Measurements from ENCODE around the gene UGT1A4. TPM values are rescaled to one million over a fixed set of nuclear protein-coding genes. Genes with fewer than 3 reads are reported as not detected.

UGT1A4 gene
- total RNA-seq, 1 donor from 2014 or later = not detected

DNA sequence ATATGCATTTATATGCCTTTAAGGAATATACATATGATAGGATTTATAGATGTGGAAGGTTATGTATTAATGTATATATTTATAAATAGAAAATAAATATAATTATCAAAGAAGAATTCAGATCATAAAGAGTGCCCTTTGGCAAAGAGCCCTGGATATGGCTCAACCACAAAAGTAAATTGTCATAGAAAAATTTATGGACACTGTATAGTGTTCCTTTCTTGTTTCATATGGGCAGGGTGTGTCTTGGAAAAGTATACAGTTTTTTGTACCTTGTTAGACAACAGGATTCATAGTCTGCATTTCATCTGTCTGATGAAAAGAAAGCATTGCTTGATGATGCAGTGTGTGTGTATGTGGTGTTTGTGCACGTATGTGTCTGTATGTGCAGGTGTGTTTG lies 33.9 kb upstream of the UGT1A4 start:
- no peak overlapping the region for H3K27ac ChIP-seq
- H3K4me1 ChIP-seq = no peaks in the 10 kb centered on the region
- intact Hi-C loops (cut with DNase I) = no loop called here
- DNase-seq (ENCODE audit: low spot score in 2 of 2) = no peak
- H3K36me3 ChIP-seq = no peaks in the 10 kb centered on the region
- H3K27me3 ChIP-seq = no peaks in the 10 kb centered on the region
- no peak overlapping the region for H3K4me3 ChIP-seq
- TF ChIP-seq, protein P1, sequence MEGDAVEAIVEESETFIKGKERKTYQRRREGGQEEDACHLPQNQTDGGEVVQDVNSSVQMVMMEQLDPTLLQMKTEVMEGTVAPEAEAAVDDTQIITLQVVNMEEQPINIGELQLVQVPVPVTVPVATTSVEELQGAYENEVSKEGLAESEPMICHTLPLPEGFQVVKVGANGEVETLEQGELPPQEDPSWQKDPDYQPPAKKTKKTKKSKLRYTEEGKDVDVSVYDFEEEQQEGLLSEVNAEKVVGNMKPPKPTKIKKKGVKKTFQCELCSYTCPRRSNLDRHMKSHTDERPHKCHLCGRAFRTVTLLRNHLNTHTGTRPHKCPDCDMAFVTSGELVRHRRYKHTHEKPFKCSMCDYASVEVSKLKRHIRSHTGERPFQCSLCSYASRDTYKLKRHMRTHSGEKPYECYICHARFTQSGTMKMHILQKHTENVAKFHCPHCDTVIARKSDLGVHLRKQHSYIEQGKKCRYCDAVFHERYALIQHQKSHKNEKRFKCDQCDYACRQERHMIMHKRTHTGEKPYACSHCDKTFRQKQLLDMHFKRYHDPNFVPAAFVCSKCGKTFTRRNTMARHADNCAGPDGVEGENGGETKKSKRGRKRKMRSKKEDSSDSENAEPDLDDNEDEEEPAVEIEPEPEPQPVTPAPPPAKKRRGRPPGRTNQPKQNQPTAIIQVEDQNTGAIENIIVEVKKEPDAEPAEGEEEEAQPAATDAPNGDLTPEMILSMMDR (IDR thresholded peaks at IDR 0.05) = no peak
- no peaks in the 10 kb centered on the region for H3K9me3 ChIP-seq

DNA sequence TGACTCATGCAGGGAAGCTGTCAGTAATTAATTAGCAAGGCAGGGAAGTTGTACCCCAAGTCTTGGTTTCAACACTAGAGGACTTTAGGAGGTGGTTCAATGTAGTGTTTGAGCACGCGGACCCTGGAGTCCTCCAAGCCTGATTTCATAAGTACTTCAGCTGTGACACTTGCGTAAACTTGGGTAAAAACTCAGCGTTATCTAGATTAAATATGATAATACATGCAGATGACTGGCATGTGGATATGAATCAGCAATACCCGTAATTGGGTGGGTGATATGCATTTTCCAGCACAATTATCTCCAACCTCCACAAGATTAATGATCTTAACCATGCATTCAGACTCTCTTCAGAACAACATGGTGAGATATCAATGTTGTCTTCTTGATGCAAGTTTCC lies 31.6 kb upstream of the UGT1A4 start:
- no peaks in the 10 kb centered on the region for H3K9me3 ChIP-seq
- intact Hi-C loops (cut with DNase I) = no loop called here
- no peaks in the 10 kb centered on the region for H3K36me3 ChIP-seq
- H3K4me3 ChIP-seq = no peak overlapping the region
- TF ChIP-seq, protein P1 (IDR thresholded peaks at IDR 0.05) = no peak
- H3K4me1 ChIP-seq = no peaks in the 10 kb centered on the region
- no peak for DNase-seq (ENCODE audit: low spot score in 2 of 2)
- no peak overlapping the region for H3K27ac ChIP-seq
- H3K27me3 ChIP-seq = no peaks in the 10 kb centered on the region

DNA sequence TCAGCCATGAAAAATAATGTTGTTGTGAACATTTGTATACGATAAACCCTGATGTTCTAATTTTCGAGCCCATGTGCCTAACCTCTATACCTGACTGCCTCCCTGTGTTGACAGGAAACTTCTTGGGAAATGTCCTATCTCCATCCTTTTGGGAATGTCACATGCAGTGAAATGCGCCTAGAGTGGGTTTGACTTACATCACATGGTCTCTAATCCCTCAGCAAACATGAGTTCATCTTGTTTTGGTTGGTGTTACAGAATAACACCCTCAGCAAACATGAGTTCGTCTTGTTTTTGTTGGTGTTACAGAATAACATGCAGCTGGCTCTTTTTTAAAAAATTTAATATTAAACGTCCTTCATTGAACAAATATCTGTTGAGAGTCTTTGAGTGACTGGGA lies 30.2 kb upstream of the UGT1A4 start:
- TF ChIP-seq, protein P1 (IDR thresholded peaks at IDR 0.05) = no peak
- no peaks in the 10 kb centered on the region for H3K36me3 ChIP-seq
- no peaks in the 10 kb centered on the region for H3K4me1 ChIP-seq
- H3K4me3 ChIP-seq = no peak overlapping the region
- H3K27ac ChIP-seq = no peak overlapping the region
- intact Hi-C loops (cut with DNase I) = no loop called here
- no peaks in the 10 kb centered on the region for H3K27me3 ChIP-seq
- DNase-seq (ENCODE audit: low spot score in 2 of 2) = no peak
- H3K9me3 ChIP-seq = no peaks in the 10 kb centered on the region

DNA sequence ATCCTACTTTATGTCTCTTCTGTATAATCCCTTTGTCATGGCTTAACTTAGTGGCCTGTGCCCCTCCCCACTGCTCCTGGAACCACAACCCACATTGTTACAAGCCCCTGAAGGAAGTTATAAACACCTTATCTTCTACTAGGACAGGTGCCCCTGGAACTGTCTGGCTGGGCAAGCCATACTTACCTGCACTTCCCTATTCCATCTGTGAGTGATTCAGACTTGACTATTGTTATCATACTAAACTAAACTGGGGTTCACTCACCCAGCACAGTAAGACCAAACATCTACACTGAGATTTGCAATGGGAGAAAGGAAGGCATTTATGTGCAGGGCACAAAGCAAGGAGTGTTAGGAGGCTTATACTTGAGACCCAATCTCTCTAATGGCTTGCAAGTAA lies 29.5 kb upstream of the UGT1A4 start:
- Histone ChIP-seq H3K4me3 (no peak overlapping the region), H3K36me3 (no peaks in the 10 kb centered on the region), H3K27me3 (no peaks in the 10 kb centered on the region), H3K9me3 (no peaks in the 10 kb centered on the region), H3K27ac (no peak overlapping the region), H3K4me1 (no peaks in the 10 kb centered on the region)
- intact Hi-C loops (cut with DNase I) = no loop called here
- no peak for DNase-seq (ENCODE audit: low spot score in 2 of 2)
- TF ChIP-seq, protein P1 (IDR thresholded peaks at IDR 0.05) = no peak

DNA sequence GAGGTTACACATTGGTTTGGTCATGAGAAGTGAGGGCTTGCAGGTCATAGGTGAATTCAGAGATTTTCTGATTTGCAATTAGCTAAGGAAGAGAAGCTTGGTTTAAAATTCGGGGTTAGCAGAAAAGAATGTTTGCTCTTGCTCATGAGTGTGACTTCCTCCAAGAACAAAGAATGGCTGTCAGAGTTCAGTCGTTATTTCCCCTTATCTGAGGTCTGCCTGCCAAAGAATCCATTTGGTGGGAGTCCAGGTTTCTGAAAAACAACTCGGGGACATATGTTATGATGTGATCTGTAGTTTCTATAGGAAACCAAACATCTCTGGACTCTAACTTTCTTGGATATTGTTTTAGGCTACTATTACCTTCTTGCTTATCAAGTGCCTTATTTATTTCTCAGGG lies 29.0 kb upstream of the UGT1A4 start:
- no peak overlapping the region for H3K4me3 ChIP-seq
- no peaks in the 10 kb centered on the region for H3K4me1 ChIP-seq
- no peaks in the 10 kb centered on the region for H3K27me3 ChIP-seq
- H3K27ac ChIP-seq = no peak overlapping the region
- TF ChIP-seq, protein P1 (IDR thresholded peaks at IDR 0.05) = no peak
- intact Hi-C loops (cut with DNase I) = no loop called here
- no peaks in the 10 kb centered on the region for H3K36me3 ChIP-seq
- DNase-seq (ENCODE audit: low spot score in 2 of 2) = no peak
- no peaks in the 10 kb centered on the region for H3K9me3 ChIP-seq

DNA sequence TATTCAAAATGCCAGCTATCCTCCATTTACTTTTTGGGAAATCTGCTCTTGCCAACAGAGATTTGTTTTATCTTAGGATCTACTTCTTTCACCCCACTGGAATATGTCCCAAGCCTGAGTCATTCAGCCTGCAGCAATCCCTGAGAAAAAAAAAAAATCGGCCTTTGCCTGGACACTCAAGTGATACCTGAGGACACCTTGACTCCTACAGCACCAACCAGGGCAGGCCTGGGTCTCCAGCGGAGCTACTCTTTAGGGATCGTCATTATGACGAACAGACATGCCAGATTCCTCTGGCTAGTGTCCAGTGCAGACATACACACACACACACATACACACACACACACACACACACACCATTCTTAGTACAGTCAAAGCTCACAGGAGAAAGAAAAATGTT lies 28.1 kb upstream of the UGT1A4 start:
- H3K36me3 ChIP-seq = no peaks in the 10 kb centered on the region

More for the DNA sequence above, 28.1 kb upstream of the UGT1A4 start:
- intact Hi-C loops (cut with DNase I) = no loop called here
- TF ChIP-seq, protein P1 (IDR thresholded peaks at IDR 0.05) = no peak
- Histone ChIP-seq H3K9me3 (no peaks in the 10 kb centered on the region), H3K27ac (no peak overlapping the region), H3K27me3 (no peaks in the 10 kb centered on the region), H3K4me3 (no peak overlapping the region), H3K4me1 (no peaks in the 10 kb centered on the region)
- DNase-seq (ENCODE audit: low spot score in 2 of 2) = no peak
